HG03558 (cell line): Measurements from ENCODE around the gene LRRC39.
"Not testable (repeated sequence)": the region's sequence is repeated elsewhere in the genome, so short reads cannot be mapped to it uniquely, and the experiment has no call there.

Source experiments
- ATAC-seq: cut with Tn5 transposase; IDR thresholded peaks from one replicate; pipeline ENCODE4 v1.9.1; 2021; ENCODE audit warnings: moderate number of reproducible peaks; ENCODE audit not compliant: unreplicated experiment; ENCODE audit errors: extremely low read depth

Gene LRRC39

GRCh38 chr1:100178091-100178490 is at the start of gene LRRC39:
TSS of gene LRRC39 (minus strand) at chr1:100178256. CDS start at chr1:100168516, 9,740 bp downstream.
- no peak for ATAC-seq

- ATAC-seq = no peak
Observed at GRCh38 chr1:100222428-100222827, 44.4 kb upstream of the LRRC39 start.

- no peak for ATAC-seq
Observed at GRCh38 chr1:100219883-100220282, 41.8 kb upstream of the LRRC39 start.

GRCh38 chr1:100219457-100219856 is 41.4 kb upstream of the LRRC39 start:
- no peak for ATAC-seq

- ATAC-seq = no peak
Observed at GRCh38 chr1:100217834-100218233, 39.8 kb upstream of the LRRC39 start.

GRCh38 chr1:100215101-100215500 is 37.0 kb upstream of the LRRC39 start:
- ATAC-seq = no peak

GRCh38 chr1:100213141-100213540 is 35.1 kb upstream of the LRRC39 start:
- no peak for ATAC-seq

- ATAC-seq = no peak
Observed at GRCh38 chr1:100206301-100206700, 28.2 kb upstream of the LRRC39 start.

- not testable (repeated sequence) for ATAC-seq
Observed at GRCh38 chr1:100205593-100205992, 27.5 kb upstream of the LRRC39 start.

GRCh38 chr1:100205103-100205502 is 27.0 kb upstream of the LRRC39 start:
- ATAC-seq = not testable (repeated sequence)

GRCh38 chr1:100202703-100203102 is 24.6 kb upstream of the LRRC39 start:
- not testable (repeated sequence) for ATAC-seq

- not testable (repeated sequence) for ATAC-seq
Observed at GRCh38 chr1:100200060-100200459, 22.0 kb upstream of the LRRC39 start.

GRCh38 chr1:100198596-100198995 is 20.5 kb upstream of the LRRC39 start:
- ATAC-seq = no peak

- no peak for ATAC-seq
Observed at GRCh38 chr1:100188617-100189016, 10.6 kb upstream of the LRRC39 start.

GRCh38 chr1:100187912-100188311 is 9.9 kb upstream of the LRRC39 start:
- ATAC-seq = no peak

GRCh38 chr1:100184536-100184935 is 6.5 kb upstream of the LRRC39 start:
- ATAC-seq = peak; percentile 55

GRCh38 chr1:100183370-100183769 is 5.3 kb upstream of the LRRC39 start:
- ATAC-seq = no peak

GRCh38 chr1:100177295-100178041 is 588 bp downstream of the LRRC39 start:
- ATAC-seq = no peak

- ATAC-seq = no peak
Observed at GRCh38 chr1:100168051-100168450, 10.0 kb downstream of the LRRC39 start.

GRCh38 chr1:100164702-100165101 is 13.4 kb downstream of the LRRC39 start:
- ATAC-seq = no peak

GRCh38 chr1:100164216-100164615 is 13.8 kb downstream of the LRRC39 start:
- ATAC-seq = no peak

- ATAC-seq = no peak
Observed at GRCh38 chr1:100162881-100163280, 15.2 kb downstream of the LRRC39 start.
